ACHN (cell line): ENCODE data around the gene ABR.
A peak's percentile ranks its signal among the peaks of the same experiment; 100 is the strongest.
"Not testable (repeated sequence)": the region's sequence is repeated elsewhere in the genome, so short reads cannot be mapped to it uniquely, and the experiment has no call there.

Source experiments
- DNase-seq: peaks from one replicate; pipeline ENCODE4 v3.0.0-alpha.2; 2015
- in situ Hi-C: cut with HindIII; loops from 2 replicates; pipeline ENCODE4 v1.10.0; 2017; ENCODE audit warnings: low sequenced_read_pairs, low pct_ligation_motif_present, low pct_unique_long_range_greater_than_20kb

Gene ABR

DNA sequence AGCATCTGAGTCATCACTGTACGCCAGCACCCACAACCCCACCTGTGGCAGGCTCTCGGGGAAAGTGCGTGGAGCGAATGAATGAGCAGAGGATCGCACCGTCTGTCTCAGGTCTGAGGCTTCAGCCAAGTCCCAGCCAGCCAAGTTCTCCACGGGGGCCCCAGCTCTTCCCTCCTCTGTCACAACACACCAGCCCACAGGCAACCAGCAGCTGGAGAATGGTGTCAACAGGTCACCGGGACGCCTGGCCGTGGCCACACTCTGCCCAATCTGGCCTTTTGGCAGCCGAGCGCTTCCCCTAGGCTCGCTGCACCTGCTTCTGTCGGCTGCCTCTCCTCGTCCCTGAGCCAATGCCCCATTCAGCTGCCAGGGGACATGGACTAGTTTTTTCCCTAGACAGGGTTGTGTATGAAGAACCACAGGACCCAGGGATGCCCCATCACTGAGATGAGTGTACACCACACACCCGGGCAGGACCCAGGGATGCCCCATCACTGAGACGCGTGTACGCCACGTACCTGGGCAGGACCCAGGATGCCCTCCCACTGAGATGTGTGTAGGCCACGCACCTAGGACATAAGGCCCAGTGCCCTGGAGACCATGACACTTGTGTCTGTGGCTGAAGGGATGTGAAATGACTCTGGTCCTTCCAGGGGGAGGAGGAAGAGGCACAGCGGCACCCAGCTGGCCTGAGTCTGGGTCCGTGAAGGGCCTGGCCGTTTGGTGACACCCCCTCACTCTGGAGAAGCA, 52.8 kb downstream of the ABR start:
- DNase-seq = no peak
- in situ Hi-C loops = no loop called here

DNA sequence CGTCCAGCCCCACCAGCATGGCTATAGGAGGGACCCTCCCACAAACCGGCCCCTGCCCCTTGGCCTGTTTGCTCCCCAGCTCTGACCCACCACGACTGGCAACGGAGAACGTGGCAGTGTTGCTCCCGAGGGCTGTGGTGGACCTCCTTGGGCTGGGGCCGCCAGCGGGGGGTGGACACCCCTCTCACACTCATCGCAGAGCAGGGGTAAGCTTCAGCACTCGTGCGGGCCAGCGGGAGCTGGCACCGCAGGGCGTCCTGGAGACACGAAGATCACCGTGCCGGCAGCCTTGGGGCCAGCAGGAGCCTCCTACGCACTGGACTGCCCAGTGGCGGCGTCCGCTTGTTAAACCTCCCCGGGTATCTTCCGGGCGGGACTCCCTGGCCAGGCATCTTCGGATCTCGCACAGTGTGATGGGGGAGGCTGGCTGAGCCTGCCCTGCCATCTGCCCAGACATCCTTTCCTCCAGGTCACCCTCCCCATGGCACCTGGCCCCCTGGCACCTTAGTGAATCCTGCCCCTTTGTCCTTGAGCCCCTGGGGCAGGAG, 53.5 kb downstream of the ABR start:
- in situ Hi-C loops = no loop called here
- DNase-seq = no peak

DNA sequence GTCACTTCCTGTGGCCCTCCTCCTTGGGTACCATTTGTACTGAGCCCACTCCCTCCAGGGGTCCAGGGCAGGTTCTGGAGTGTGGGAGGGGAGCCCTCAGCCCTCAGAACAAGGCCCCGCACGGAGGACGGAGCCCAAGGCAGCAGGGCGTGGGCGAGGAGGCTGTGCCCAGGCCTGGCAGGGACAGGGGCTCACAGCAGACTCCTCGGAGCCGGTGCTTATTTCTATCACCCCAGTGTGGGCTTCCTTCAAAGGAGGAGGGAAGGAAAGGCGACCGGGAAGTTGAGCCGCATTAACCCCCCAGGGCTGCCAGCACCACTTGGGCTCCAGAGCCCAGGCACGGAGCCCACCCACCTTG, 54.0 kb downstream of the ABR start:
- in situ Hi-C loops = no loop called here
- no peak for DNase-seq

DNA sequence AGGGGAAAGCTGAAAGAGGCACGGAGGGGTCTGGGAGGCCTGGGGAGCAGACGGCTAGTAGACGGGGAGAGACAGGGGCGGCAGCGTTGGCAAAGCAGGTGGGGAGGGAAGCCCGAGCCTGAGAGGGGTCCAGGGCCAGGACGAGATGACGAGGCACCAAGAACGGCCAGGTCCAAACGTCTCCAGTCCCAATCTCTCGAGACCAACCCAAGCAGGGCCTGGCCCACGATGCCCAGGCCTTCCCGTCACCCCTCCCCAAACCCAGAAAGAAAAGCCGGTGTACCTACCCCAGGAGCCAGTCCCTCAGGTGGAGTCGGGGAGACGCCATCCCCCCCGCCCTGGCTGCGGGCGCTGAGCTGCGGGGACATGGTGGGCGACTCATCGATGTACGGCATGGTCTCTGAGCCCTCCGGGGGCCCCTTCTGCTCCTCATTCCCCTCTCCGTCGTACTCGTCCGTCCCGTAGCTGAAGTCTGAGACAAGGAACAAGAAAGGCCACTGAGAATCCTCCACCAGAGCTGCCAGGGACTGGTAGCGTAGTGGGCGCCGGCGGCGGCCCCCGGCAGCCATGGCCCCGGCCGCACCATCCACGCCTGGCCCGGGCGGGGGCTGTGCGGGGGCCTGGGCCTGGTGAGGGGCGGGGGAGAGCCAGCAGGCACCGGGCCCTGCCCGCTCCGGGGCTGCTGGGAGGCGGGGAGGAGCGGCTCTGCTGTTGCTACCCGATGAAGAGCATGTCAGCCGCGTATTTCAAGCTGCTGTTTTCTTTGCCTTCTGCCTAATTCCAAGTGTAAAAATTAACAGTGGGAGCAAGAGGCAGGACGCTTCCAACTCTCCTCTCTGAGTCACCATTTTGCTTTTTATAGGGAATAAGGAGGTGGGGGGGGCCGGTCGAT, 54.6 kb downstream of the ABR start:
- no peak for DNase-seq
- in situ Hi-C loops = no loop called here

DNA sequence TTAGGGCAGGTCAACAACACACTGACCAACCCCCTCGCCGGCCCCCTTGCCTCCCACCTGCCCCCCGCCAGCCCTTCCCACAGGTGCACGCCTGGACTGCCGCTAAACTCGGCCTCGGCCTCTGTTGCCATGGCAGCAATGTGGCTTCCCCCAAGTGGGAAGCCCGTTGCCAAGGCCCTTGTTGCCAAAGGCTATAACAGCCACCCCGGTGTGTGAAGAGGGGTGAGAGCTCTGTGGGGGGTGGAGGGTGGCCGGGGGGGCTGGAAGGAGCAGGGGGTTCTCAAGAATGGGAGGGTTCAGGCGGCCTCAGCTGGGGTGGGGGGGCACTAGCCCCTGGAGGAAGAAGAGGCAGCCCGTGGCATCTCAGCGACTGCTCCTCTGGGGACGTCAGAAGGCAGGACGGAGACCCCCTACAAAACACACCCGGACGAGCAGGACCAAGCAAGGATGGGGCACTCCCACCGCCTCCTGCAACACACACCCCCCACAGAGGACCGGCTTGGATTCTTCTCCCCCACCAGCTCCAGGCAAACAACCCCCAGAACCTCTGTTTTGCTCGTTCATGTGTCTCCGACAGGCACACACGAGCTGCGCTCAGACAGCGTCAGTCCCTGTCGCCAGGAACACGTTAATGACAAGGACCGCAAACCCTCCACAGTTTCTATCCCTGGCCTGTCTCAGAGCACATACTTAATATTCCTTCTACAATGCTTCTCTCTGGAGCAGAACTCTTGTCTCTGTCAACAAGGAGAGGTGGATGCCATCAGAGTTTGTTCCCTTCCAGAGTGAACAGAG, 55.7 kb downstream of the ABR start:
- in situ Hi-C loops = no loop called here
- DNase-seq = no peak

DNA sequence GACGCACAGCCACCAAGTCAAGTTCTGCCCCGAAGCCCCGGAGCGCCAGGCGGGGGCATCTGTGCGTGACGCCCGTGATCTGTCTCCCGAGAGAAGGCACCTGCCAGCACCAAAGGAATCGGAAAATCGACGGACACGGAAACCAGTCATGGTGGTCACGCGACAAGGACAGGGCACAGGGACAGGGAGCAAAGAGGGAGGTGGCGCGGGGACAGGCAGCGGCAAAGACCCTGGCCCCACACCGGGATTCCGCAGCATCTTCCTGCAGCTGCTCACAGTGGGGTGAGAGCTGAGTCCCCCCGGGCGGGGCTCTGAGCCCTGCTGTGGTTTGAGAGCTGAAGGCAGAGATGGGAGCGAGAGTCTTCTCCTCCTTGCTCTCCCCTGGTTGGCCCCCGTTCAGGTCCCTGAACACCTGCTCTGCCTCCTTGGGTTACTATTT, 56.4 kb downstream of the ABR start:
- in situ Hi-C loops = no loop called here
- DNase-seq = no peak

DNA sequence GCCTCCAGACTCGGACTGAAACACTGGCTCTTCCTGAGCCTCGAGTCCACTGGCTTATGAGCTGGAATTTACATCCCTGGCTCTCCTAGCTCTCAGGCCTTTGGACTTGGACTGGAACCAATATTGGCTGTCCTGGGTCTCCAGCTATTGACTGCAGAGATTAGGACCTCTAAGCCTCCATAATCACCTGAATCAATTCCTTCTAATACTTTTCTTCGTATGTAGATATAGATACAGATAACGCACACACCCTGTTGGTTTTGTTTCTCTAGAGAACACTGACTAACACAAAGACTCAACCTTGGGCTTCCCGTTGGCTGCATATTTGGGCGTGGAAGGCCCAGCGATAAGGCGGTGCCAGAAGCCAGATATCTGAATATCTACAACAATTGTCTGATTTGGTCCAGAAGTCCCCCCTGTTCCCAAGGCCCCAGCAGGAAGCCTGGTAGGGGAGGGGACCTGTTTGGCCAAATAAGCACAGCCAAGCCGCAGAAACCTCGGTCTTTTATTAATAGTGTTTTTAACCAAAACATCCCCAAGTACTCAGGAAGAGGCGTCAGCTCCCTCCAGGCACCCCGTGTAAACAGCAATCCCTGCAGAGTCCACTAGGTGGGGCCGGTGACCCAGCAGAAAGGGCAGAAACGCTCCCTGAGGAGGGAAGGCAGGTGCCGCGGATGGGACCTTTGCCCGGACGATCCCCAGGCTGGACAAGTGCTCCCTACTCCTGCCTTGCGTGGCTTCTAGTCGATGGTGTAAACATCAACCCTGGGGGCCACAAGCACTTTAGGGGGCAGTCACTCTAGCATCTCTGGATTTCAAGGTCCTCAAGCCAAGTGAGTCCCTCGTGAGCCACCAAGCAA, 57.0 kb downstream of the ABR start:
- in situ Hi-C loops = no loop called here
- peak; percentile 74 for DNase-seq

DNA sequence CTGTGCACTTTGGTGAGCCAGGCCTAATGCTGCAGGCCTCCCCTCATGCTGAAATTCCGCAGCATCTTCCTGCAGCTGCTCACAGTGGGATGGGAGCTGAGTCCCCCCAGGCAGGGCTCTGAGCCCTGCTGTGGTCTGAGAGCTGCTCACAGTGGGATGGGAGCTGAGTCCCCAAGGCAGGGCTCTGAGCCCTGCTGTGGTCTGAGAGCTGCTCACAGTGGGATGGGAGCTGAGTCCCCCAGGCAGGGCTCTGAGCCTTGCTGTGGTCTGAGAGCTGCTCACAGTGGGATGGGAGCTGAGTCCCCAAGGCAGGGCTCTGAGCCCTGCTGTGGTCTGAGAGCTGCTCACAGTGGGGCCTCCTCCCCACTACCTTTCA, 58.4 kb downstream of the ABR start:
- DNase-seq, in situ Hi-C loops: not testable (repeated sequence)

DNA sequence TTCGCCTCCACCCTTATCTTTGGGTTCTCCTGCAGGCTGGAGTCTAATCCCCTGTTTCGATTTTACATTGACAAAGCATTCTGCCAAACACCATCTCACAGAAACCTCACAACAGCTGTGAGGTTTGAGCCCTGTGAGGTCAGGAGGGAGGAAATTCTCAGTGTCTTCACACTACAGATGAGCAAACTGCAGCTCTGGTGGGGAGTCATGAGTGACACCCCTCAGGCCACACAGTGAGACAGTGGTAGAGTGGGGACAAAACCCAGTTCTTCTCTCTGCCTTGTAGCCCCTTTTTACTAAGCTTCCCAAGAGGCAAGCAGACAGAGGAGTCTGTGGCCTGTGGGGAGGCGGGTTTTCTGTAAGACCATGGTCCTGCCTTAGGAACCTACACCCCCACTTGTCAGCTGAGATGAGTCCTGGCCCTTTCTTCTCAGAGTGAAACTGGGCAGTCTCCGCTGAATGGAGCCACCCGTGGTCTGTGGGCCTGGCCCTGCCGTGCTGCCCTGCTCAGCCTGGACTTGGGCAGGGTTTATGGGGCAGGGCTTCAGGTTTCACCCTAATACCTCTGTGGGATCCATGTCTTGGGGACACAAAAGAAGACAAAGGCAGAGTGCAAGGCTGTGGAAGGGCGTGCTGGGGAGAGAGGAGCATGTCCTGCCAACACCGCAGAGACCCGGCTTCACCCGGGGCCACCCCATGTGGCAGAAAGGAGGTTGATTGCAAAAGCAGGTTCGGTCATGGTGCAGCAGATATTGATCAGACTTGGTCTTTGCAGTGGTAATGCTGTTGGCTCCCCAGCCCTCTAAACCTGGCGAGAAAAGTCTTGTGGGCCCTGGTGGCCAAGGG, 59.0 kb downstream of the ABR start:
- no peak for DNase-seq
- in situ Hi-C loops = no loop called here

DNA sequence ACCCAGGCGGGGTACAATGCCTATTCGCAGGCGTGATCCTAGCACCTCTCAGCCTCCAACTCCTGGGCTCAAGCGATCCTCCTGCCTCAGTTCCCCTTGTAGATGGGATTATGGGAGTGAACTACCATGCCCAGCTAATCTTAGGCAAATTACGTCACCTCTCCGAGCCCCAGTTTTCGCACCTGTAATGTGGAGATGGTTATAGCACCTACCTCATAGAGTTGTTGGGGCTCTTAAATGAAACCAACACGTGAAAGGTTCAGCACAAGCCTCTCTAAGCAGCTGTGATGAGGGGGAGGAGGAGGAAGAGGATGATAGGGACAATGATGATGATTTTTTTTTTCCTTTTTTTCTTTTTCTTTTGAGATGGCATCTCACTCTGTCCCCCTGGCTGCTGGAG, 59.9 kb downstream of the ABR start:
- in situ Hi-C loops = no loop called here
- no peak for DNase-seq

DNA sequence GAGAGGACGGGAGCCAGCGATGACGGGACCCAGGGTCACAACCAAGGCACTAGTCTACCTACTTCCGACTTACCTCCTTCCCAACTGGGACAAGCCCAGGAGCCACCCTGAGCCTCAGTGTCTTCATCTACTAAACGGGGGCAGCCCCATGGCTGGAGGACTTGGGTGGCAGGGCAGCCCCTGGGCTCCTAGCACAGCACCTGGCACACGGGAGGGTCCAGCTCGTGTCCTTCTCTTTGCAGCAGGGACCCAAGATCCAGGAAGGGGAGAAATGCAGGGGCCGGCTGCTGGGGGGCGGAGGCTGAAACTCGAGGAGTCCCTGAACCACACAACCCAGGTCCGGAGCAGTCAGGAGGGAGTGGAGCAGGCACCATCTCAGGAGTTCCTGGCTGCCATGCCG, 63.2 kb downstream of the ABR start:
- no peak for DNase-seq
- in situ Hi-C loops = no loop called here

DNA sequence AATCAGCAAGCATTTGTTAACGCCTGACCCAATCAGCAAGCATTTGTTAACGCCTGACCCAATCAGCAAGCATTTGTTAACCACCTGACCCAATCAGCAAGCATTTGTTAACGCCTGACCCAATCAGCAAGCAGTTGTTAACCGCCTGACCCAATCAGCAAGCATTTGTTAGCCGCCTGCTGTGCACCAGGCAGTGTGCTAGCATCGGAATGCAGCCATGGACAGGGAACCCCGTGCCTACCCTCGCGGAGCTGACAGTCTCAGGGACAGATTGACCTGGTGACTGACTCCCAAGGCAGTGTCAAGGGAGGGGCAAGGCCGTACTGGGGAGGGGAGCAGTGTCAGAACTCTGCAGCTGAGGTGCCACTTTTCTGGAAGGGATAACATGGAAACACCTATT, 66.9 kb downstream of the ABR start:
- DNase-seq = no peak

DNA sequence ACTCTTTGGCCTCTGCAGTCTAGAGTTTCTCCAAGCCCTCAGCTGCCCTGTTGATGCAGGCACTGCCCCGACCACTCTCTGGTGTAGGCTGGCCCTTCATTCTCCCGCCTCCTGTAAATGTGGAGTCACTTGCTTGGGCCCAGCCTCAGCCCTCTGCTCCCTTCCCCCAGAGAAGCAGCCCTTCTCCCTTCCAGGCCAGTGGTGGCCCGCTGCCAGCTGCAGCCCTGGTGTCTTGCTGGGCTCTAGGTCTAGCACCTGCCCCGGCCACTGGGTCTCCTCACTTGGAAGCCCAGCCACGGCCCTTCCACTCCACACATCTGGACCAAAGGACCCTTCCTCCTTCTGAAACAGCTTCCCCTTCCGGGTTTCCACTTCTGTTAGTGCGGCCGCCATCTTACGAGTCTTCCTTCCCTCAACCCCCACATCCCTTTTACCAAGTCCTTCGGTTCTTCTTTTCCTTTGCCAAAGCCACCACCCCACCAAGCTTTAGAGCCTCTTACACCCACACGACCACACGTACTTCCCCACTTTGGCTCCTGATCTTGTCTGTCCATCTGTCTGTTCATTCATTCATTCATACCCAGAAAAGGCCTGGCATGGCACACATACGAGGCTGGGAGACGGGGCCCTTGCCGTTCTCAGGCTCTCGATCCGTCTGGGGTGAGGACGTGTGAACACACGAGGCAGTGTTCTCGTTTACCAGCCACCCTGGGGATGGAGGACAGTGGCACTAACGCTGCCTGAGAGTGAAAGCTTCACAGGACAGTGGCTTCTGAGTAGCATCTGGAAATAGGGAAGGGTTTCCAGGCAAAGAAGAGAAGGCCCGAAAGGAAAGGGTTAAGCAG, 68.0 kb downstream of the ABR start:
- in situ Hi-C loops = no loop called here
- no peak for DNase-seq

More for the DNA sequence above, 66.9 kb downstream of the ABR start:
- in situ Hi-C loops = no loop called here

DNA sequence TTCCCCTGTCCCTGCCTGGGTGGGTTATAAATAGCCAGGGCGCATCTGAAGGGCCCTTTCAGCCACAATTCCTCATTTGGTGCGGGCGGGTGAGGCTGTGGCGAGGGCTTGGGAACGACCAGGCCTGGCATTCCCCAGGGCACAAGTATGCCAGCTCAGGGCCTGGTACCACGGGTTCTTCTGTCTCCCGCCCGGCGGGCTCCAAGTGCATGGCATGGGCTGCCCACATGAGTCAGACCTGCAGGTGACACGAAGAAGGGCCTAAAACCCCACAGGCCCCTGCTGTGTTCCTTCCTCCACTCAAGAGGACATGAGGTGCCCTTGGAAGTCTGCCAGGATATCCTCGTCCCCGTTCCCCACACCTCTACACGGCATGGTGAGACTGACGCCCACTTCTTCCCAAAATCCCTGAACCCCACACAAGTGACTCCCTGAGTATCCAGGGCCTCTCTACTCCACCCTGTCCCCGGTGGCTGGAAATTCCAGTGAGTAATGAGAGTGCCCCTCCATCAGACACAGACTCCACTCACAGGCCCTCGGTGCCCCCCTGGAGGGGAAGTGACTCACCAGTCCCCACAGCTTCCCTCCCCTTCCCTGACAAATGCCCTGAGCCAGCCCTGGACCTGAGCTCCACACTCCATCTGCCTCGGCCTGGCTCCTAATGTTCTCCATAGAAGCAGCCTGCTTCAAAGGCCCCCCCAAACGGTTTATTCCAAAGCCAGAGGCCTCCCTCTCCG, 68.8 kb downstream of the ABR start:
- DNase-seq = peak; percentile 95
- in situ Hi-C loops = no loop called here

DNA sequence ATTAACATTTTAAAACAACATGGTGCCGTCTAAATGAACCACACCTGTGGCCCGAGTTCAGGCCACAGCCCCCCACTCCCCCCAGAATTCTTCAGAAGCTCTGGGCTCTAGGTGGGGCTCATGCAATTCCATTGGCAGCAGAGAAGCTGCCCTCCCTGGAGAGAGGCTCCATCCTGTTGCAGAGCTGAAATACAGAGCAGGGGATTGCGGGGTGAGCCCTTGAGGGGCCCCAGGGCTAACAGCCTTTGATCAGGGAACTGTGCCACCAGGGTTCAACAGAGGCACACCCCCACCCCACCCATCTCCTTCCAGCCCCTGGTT, 69.3 kb downstream of the ABR start:
- no peak for DNase-seq
- in situ Hi-C loops = no loop called here
